PFSK-1 (cell line): ENCODE data around the gene ENOSF1.

ENCODE experiments used
- FOXP2 ChIP-seq: optimal IDR thresholded peaks from 2 replicates; pipeline ENCODE3; 2011; ENCODE audit warnings: borderline replicate concordance, control low read depth, inconsistent platforms; ENCODE audit not compliant: insufficient read depth; ENCODE audit errors: extremely low read length, extremely low read depth
- POLR2AphosphoS5 ChIP-seq: IDR thresholded peaks from 2 replicates; pipeline ENCODE4 v1.6.1; 2012; ENCODE audit warnings: low read depth, mild to moderate bottlenecking, control low read depth, low read length, moderate library complexity
- SIN3A ChIP-seq: IDR thresholded peaks from 2 replicates; pipeline ENCODE4 v1.6.1; 2012; ENCODE audit warnings: mild to moderate bottlenecking, low read length, moderate library complexity, borderline replicate concordance; ENCODE audit not compliant: insufficient read depth
- TAF1 ChIP-seq: IDR thresholded peaks from 2 replicates; pipeline ENCODE4 v1.6.1; 2012; ENCODE audit warnings: low read length, control low read depth, borderline replicate concordance; ENCODE audit not compliant: insufficient read depth
- TF ChIP-seq, protein P1 (sequence below), 2 experiments: IDR thresholded peaks; 2 replicates each; pipeline versions ENCODE4 v1.6.1 to v1.8.0; 2011 to 2012; ENCODE audit warnings: low read depth in 2 of 2, low read length in 2 of 2, control low read depth in 1 of 2, inconsistent platforms in 1 of 2, mild to moderate bottlenecking in 1 of 2, moderate library complexity in 1 of 2; ENCODE audit not compliant: insufficient read depth in 1 of 2

The ENOSF1 gene

GRCh38 chr18:673769-674168, 38.7 kb downstream of the ENOSF1 start:
- TF ChIP-seq SIN3A, result no peak
- no peak for TF ChIP-seq FOXP2
- no peak for TF ChIP-seq TAF1
- no peak for TF ChIP-seq POLR2AphosphoS5
- TF ChIP-seq, protein P1, sequence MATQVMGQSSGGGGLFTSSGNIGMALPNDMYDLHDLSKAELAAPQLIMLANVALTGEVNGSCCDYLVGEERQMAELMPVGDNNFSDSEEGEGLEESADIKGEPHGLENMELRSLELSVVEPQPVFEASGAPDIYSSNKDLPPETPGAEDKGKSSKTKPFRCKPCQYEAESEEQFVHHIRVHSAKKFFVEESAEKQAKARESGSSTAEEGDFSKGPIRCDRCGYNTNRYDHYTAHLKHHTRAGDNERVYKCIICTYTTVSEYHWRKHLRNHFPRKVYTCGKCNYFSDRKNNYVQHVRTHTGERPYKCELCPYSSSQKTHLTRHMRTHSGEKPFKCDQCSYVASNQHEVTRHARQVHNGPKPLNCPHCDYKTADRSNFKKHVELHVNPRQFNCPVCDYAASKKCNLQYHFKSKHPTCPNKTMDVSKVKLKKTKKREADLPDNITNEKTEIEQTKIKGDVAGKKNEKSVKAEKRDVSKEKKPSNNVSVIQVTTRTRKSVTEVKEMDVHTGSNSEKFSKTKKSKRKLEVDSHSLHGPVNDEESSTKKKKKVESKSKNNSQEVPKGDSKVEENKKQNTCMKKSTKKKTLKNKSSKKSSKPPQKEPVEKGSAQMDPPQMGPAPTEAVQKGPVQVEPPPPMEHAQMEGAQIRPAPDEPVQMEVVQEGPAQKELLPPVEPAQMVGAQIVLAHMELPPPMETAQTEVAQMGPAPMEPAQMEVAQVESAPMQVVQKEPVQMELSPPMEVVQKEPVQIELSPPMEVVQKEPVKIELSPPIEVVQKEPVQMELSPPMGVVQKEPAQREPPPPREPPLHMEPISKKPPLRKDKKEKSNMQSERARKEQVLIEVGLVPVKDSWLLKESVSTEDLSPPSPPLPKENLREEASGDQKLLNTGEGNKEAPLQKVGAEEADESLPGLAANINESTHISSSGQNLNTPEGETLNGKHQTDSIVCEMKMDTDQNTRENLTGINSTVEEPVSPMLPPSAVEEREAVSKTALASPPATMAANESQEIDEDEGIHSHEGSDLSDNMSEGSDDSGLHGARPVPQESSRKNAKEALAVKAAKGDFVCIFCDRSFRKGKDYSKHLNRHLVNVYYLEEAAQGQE (IDR thresholded peaks at IDR 0.05; ENCODE audit: insufficient read depth in 1 of 2, low read depth in 2 of 2, low read length in 2 of 2), result no peak

GRCh38 chr18:673317-673716, 39.1 kb downstream of the ENOSF1 start:
- TF ChIP-seq TAF1 (no peak), POLR2AphosphoS5 (no peak), SIN3A (no peak), FOXP2 (no peak)
- TF ChIP-seq, protein P1 (IDR thresholded peaks at IDR 0.05; ENCODE audit: insufficient read depth in 1 of 2, low read depth in 2 of 2, low read length in 2 of 2), result no peak

GRCh38 chr18:671405-671804, 41.0 kb downstream of the ENOSF1 start:
- TF ChIP-seq FOXP2, result no peak
- TF ChIP-seq, protein P1 (IDR thresholded peaks at IDR 0.05; ENCODE audit: insufficient read depth in 1 of 2, low read depth in 2 of 2, low read length in 2 of 2), result no peak
- no peak for TF ChIP-seq SIN3A
- no peak for TF ChIP-seq TAF1
- TF ChIP-seq POLR2AphosphoS5, result no peak

GRCh38 chr18:670522-670921, 41.9 kb downstream of the ENOSF1 start:
- no peak for TF ChIP-seq FOXP2
- TF ChIP-seq TAF1, result no peak
- no peak for TF ChIP-seq POLR2AphosphoS5
- TF ChIP-seq, protein P1 (IDR thresholded peaks at IDR 0.05; ENCODE audit: insufficient read depth in 1 of 2, low read depth in 2 of 2, low read length in 2 of 2), result no peak
- no peak for TF ChIP-seq SIN3A

- TF ChIP-seq POLR2AphosphoS5 (no peak), SIN3A (no peak), FOXP2 (no peak), TAF1 (no peak)
- TF ChIP-seq, protein P1 (IDR thresholded peaks at IDR 0.05; ENCODE audit: insufficient read depth in 1 of 2, low read depth in 2 of 2, low read length in 2 of 2), result no peak
Observed at GRCh38 chr18:669077-669476, 43.4 kb downstream of the ENOSF1 start.
